B cell (primary cell): Measurements from ENCODE around the gene SMTNL1. TPM values are rescaled to one million over a fixed set of nuclear protein-coding genes. Genes with fewer than 3 reads are reported as not detected.
A peak's percentile ranks its signal among the peaks of the same experiment; 100 is the strongest.

ENCODE experiments used
- ATAC-seq: fragments of 200-7000 bp; cut with Tn5 transposase; one replicate; pipeline ENCODE4 v1.10.0; 2021; ENCODE audit warnings: low read depth, mild to moderate bottlenecking, moderate number of reproducible peaks, moderate library complexity
- CTCF ChIA-PET: fragments of 350-600 bp; sonication (Branson Sonifier 250); formaldehyde crosslinking; loops from one replicate; lab custom pipeline; 2021; ENCODE audit warnings: antibody characterized with exemption, inconsistent platforms; lab: Charles Lee
- POLR2A ChIA-PET: fragments of 350-600 bp; sonication (Branson Sonifier 250); formaldehyde crosslinking; loops from one replicate; lab custom pipeline; 2021; ENCODE audit warnings: antibody characterized with exemption; lab: Charles Lee
- DNase-seq: peaks from one replicate; pipeline ENCODE4 v3.0.0; 2013
- H2AFZ ChIP-seq: 2 replicates; pipeline ENCODE4 v1.6.1; 2012; ENCODE audit warnings: mild to moderate bottlenecking, low read depth, low read length; ENCODE audit not compliant: insufficient read depth, poor library complexity, severe bottlenecking
- H3K27ac ChIP-seq, 2 donors: 1 replicate in 1 of 2; 2 replicates in 1 of 2; pipeline ENCODE4 v1.5.1; 2012 to 2013; ENCODE audit warnings: low read length in 2 of 2, mild to moderate bottlenecking in 2 of 2, moderate library complexity in 1 of 2
- H3K27me3 ChIP-seq, 4 experiments: fragments of 200-600 bp in 1 of 4; sonication (generic) in 1 of 4; replicated peaks in 1 of 4; 1 replicate in 2 of 4; 2 replicates in 2 of 4; pipeline versions ENCODE4 v1.6.1 to v1.7.0; 2013 to 2016; ENCODE audit warnings: low read length in 3 of 4, mild to moderate bottlenecking in 2 of 4, mixed read lengths in 1 of 4, moderate library complexity in 1 of 4; ENCODE audit not compliant: insufficient read depth in 4 of 4, control insufficient read depth in 3 of 4; ENCODE audit errors: control extremely low read depth in 1 of 4
- H3K36me3 ChIP-seq, 2 experiments: replicated peaks in 1 of 2; 1 replicate in 1 of 2; 2 replicates in 1 of 2; pipeline versions ENCODE4 v1.6.1 to v1.7.1; 2013; ENCODE audit warnings: low read length in 1 of 2; ENCODE audit not compliant: insufficient read depth in 2 of 2, control insufficient read depth in 1 of 2; ENCODE audit errors: control extremely low read depth in 1 of 2, extremely low read depth in 1 of 2
- H3K4me1 ChIP-seq, 2 donors: fragments of 200-600 bp in 1 of 2; sonication (generic) in 1 of 2; 1 replicate in 1 of 2; 2 replicates in 1 of 2; pipeline versions ENCODE4 v1.5.1 to v1.6.1; 2013 to 2017; ENCODE audit warnings: low read length in 2 of 2; ENCODE audit not compliant: control insufficient read depth in 2 of 2, insufficient read depth in 2 of 2
- H3K4me2 ChIP-seq: replicated peaks from 2 replicates; pipeline ENCODE3; 2012; ENCODE audit warnings: mild to moderate bottlenecking, low read depth, low read length; ENCODE audit not compliant: poor library complexity, severe bottlenecking
- H3K4me3 ChIP-seq, 5 experiments: fragments of 200-600 bp in 1 of 5; sonication (generic) in 1 of 5; 1 replicate in 3 of 5; 2 replicates in 2 of 5; pipeline versions ENCODE4 v1.5.1 to v1.7.0; 2011 to 2016; ENCODE audit warnings: low read length in 4 of 5, mild to moderate bottlenecking in 4 of 5, low read depth in 2 of 5, control low read depth in 1 of 5, moderate library complexity in 1 of 5; ENCODE audit not compliant: insufficient read depth in 1 of 5; ENCODE audit errors: control extremely low read depth in 1 of 5, extremely low read depth in 1 of 5
- H3K79me2 ChIP-seq: fragments of 200-600 bp; sonication (generic); one replicate; pipeline ENCODE4 v1.6.0; 2016; ENCODE audit warnings: low read length; ENCODE audit not compliant: control insufficient read depth, insufficient read depth
- H3K9ac ChIP-seq: fragments of 200-600 bp; sonication (generic); 2 replicates; pipeline ENCODE4 v1.6.1; 2017; ENCODE audit warnings: mild to moderate bottlenecking, low read length, moderate library complexity
- H3K9me3 ChIP-seq, 3 donors: one replicate each; pipeline versions ENCODE4 v1.6.1 to v1.7.1; 2013; ENCODE audit warnings: low read length in 2 of 3; ENCODE audit not compliant: control insufficient read depth in 2 of 3, insufficient read depth in 1 of 3; ENCODE audit errors: control extremely low read depth in 1 of 3
- H4K20me1 ChIP-seq: 2 replicates; pipeline ENCODE4 v1.6.0; 2012; ENCODE audit warnings: mild to moderate bottlenecking, low read length; ENCODE audit not compliant: insufficient read depth, control insufficient read depth, poor library complexity, severe bottlenecking
- H3K27ac Mint-ChIP-seq: one replicate; pipeline ENCODE4 v1.8.0; 2021; ENCODE audit warnings: mixed read lengths
- H3K27me3 Mint-ChIP-seq: one replicate; pipeline ENCODE4 v1.8.0; 2021; ENCODE audit warnings: mixed read lengths
- H3K4me1 Mint-ChIP-seq: one replicate; pipeline ENCODE4 v1.8.0; 2021; ENCODE audit warnings: mixed read lengths
- H3K4me3 Mint-ChIP-seq: one replicate; pipeline ENCODE4 v1.8.0; 2021; ENCODE audit warnings: mixed read lengths
- H3K9me3 Mint-ChIP-seq: one replicate; pipeline ENCODE4 v1.8.0; 2022; ENCODE audit warnings: mixed read lengths; ENCODE audit not compliant: insufficient read depth
- CTCF ChIP-seq: fragments of 200-600 bp; IDR thresholded peaks from one replicate; pipeline ENCODE4 v1.8.0; 2022; ENCODE audit warnings: antibody characterized with exemption, mild to moderate bottlenecking
- EZH2 ChIP-seq: IDR thresholded peaks from 2 replicates; pipeline ENCODE4 v1.6.1; 2012; ENCODE audit warnings: borderline replicate concordance, low read depth, mild to moderate bottlenecking, moderate library complexity, low read length; ENCODE audit not compliant: insufficient read depth, poor library complexity, severe bottlenecking
- WGBS: methylation state at CpG from one replicate; pipeline ENCODE4 v1.1.5; 2013; ENCODE audit warnings: missing lambda C conversion rate; ENCODE audit not compliant: insufficient coverage; 5-methylcytosine and 5-hydroxymethylcytosine counted together
- intact Hi-C: fragments of 100-400 bp; cut with micrococcal nuclease; formaldehyde crosslinking; loops from one replicate; pipeline ENCODE4 v1.10.0; 2022
- polyA plus RNA-seq: library from polyadenylated mRNA; depleted of rRNA; stranded (reverse); fragments of >200 nt; gene quantifications from 2 replicates; pipeline ENCODE4 v1.2.3, GENCODE V29; 2012
- total RNA-seq, 2 donors: library from RNA; stranded (reverse); fragments of 120-200 nt in 1 of 2; gene quantifications; 1 replicate in 1 of 2; 2 replicates in 1 of 2; pipeline versions ENCODE4 v1.2.3 to v1.2.4, GENCODE V29; 2013 to 2022

Gene SMTNL1
- total and polyA plus RNA-seq, 2 donors (not counting 1 experiment from before 2014, with no cell fraction given): not detected

DNA sequence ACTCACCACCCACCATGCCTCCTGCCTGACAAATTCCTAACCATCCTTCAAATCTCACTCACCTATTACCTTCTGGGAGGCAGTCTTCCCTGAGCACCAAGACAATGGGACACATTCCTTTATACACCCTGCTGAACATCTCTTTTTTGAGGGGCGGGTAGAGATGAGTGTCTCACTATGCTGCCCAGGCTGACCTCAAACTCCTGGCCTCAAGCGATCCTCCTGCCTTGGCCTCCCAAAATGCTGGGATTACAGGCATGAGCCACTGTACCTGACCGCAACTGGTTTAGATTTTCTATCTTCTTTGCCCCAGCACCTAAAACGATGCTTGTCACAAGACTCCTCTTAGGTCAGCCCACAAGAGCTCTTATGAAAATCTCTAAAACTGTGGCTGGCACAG is 14.0 kb upstream of the SMTNL1 start:
- intact Hi-C loops: no loop called here
- H4K20me1 ChIP-seq: no peaks in the 10 kb centered on the region
- no peak for TF ChIP-seq EZH2
- TF ChIP-seq CTCF: no peak
- ChIA-PET POLR2A (no interaction called here), CTCF (interaction anchor here (0.6 to 11.8 kb wide), 5 partner anchors 9 to 118 kb away, joined by 3 to 355 read pairs (median 12); partner anchors contain the start of gene RTN4RL2)
- H3K4me1 Mint-ChIP-seq: no peaks in the 10 kb centered on the region
- no peaks in the 10 kb centered on the region for H3K9me3 Mint-ChIP-seq
- no peaks in the 10 kb centered on the region for H3K27me3 ChIP-seq
- no peak overlapping the region for H3K4me3 ChIP-seq
- no peak overlapping the region for H3K27ac ChIP-seq
- peaks cover 0 to 5% of the 10 kb centered on the region in 2 experiments for H3K36me3 ChIP-seq
- no peaks in the 10 kb centered on the region for H3K4me1 ChIP-seq
- WGBS: 100% methylated on average over 4 of the region's 4 CpGs
- no peak overlapping the region for H3K4me3 Mint-ChIP-seq
- H3K9ac ChIP-seq: no peak overlapping the region
- H3K27me3 Mint-ChIP-seq: no peaks in the 10 kb centered on the region
- no peak for ATAC-seq
- H3K27ac Mint-ChIP-seq: no peak overlapping the region
- H3K79me2 ChIP-seq: no peaks in the 10 kb centered on the region
- no peak overlapping the region for H3K4me2 ChIP-seq
- DNase-seq: no peak
- no peak overlapping the region for H2AFZ ChIP-seq
- H3K9me3 ChIP-seq: no peaks in the 10 kb centered on the region

DNA sequence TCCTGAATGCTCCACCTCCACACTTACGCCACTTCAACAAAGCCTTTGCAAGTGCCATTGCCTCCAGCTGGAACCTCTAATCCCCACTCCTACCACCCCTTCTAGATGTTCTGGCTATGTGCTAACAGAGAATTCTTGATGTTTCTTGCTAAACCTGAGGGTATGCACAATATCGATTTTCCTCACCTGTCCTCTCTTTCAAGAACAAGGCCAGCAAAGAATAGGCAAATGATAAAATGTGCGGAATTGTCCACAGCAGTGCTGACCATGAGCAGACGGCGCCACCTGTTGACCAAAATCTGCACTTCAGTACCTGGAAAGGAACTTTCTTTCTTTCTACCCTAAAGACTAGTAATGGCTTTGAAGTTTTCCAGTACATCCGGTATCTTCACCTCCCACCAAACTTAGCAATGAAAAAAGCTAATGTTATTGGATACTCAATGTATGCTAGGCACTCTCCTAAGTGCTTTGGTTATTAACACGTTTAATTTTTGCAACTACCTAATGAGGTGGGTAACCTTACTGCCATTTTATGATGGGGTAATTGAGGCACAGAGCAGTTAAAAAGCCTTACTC is 10.3 kb upstream of the SMTNL1 start:
- intact Hi-C loops: loop anchor here (1.0 to 2.0 kb wide), 4 partner anchors 34 to 182 kb away; no protein-coding TSS in a partner anchor
- POLR2A ChIA-PET: interaction anchor here (1.1 kb wide), 1 partner anchor 11 kb away, joined by 3 read pairs; no protein-coding TSS in a partner anchor
- Mint-ChIP-seq H3K9me3 (no peaks in the 10 kb centered on the region), H3K4me1 (peaks cover 24% of the 10 kb centered on the region), H3K4me3 (no peak overlapping the region), H3K27ac (no peak overlapping the region), H3K27me3 (no peaks in the 10 kb centered on the region)
- no peak overlapping the region for H2AFZ ChIP-seq
- DNase-seq (peak; percentile 78), ATAC-seq (no peak)
- no peaks in the 10 kb centered on the region for H3K9me3 ChIP-seq
- no peak overlapping the region for H3K4me3 ChIP-seq
- peaks cover 13 to 17% of the 10 kb centered on the region in 2 donors for H3K4me1 ChIP-seq
- H3K79me2 ChIP-seq: peaks cover 12% of the 10 kb centered on the region
- H4K20me1 ChIP-seq: no peaks in the 10 kb centered on the region
- 33% methylated on average over 3 of the region's 7 CpGs for WGBS
- no peak overlapping the region for H3K9ac ChIP-seq
- CTCF ChIA-PET: interaction anchor here (0.5 to 11.8 kb wide), 32 partner anchors 11 to 997 kb away, joined by 3 to 355 read pairs (median 6); partner anchors contain the start of genes RTN4RL2, SLC43A1, SSRP1 and TNKS1BP1
- peaks cover 0 to 12% of the 10 kb centered on the region in 2 experiments for H3K36me3 ChIP-seq
- no peaks in the 10 kb centered on the region for H3K27me3 ChIP-seq
- H3K27ac ChIP-seq: no peak overlapping the region
- TF ChIP-seq EZH2 (no peak), CTCF (peak; percentile 96)
- no peak overlapping the region for H3K4me2 ChIP-seq
